G401 (cell line): ENCODE measurements around the gene PLA2G2C. TPM values are rescaled to one million over a fixed set of nuclear protein-coding genes. Genes with fewer than 3 reads are reported as not detected.

Experiments
- DNase-seq: peaks from one replicate; pipeline ENCODE4 v3.0.0-alpha.2; 2015; ENCODE audit warnings: low spot score
- in situ Hi-C: cut with HindIII; loops from 2 replicates; pipeline ENCODE4 v1.10.0; 2016; ENCODE audit warnings: low sequenced_read_pairs, mixed read lengths
- total RNA-seq: library from RNA; depleted of rRNA; stranded (reverse); fragments of >200 nt; shearing (Covaris generic); gene quantifications from 2 replicates; pipeline ENCODE4 v1.2.3, GENCODE V29; 2014; rRNA removed

Gene PLA2G2C
- total RNA-seq, 1 experiment from 2014 or later, result not detected

DNA sequence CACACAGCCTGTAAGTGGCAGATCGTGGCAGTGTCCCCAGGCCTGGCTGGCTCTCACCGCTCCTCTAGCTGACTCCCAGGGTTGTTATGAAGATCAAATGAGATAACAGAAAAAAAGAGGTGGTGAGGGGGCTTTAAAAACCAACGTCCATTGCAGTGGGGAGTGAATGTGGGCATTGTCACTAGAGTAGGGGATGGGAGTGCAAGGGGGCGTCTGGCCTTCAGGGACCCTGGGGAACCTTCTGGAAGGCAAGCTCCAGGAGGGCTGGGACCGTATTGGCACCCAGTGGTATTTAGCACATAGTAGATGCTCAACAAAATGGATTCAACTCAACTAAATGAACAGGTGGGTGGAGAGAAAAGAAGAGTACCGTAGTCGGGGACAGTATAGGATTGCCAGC lies 70.4 kb downstream of the PLA2G2C start:
- no peak for DNase-seq
- in situ Hi-C loops, result no loop called here

- no peak for DNase-seq
- in situ Hi-C loops, result no loop called here
These were observed 70.8 kb downstream of the PLA2G2C start for GRCh38 chr1:20115479-20115878.

GRCh38 chr1:20114021-20114648 lies 72.2 kb downstream of the PLA2G2C start:
- in situ Hi-C loops, result no loop called here
- DNase-seq, result no peak

Other genes starting within 250 kb of the PLA2G2C start
- not detected in 2 replicates for gene PLA2G2A, start 206.9 kb downstream of the PLA2G2C start, total RNA-seq
- not detected in 2 replicates for gene PLA2G5, start 116.3 kb downstream of the PLA2G2C start, total RNA-seq
- gene PLA2G2D, start 67.0 kb downstream of the PLA2G2C start, total RNA-seq, result not detected in 2 replicates
- not detected in 2 replicates for gene PLA2G2F, start 47.2 kb downstream of the PLA2G2C start, total RNA-seq
- gene UBXN10, start 422 bp downstream of the PLA2G2C start, total RNA-seq, result 0.98 and 3.5 TPM in 2 replicates
- gene VWA5B1, start 104.4 kb upstream of the PLA2G2C start, total RNA-seq, result not detected in 2 replicates